H9 (cell line): Measurements from ENCODE around the gene BPIFB1. TPM values are rescaled to one million over a fixed set of nuclear protein-coding genes. Genes with fewer than 3 reads are reported as not detected.

Source experiments
- DNase-seq: peaks from one replicate; pipeline ENCODE4 v3.0.0-alpha.2; 2017
- H2AFZ ChIP-seq: one replicate; pipeline ENCODE4 v1.6.1; 2013; ENCODE audit warnings: mild to moderate bottlenecking, low read length, control low read depth, moderate library complexity
- H2AK5ac ChIP-seq: 2 replicates; pipeline ENCODE4 v1.6.1; 2013; ENCODE audit warnings: low read length, control low read depth, mixed read lengths; ENCODE audit not compliant: insufficient read length
- H2BK120ac ChIP-seq: one replicate; pipeline ENCODE4 v1.6.1; 2013; ENCODE audit warnings: low read depth, mild to moderate bottlenecking, low read length, control low read depth, inconsistent platforms; ENCODE audit not compliant: poor library complexity, severe bottlenecking
- H2BK12ac ChIP-seq: 2 replicates; pipeline ENCODE4 v1.6.1; 2013; ENCODE audit warnings: low read length, control low read depth, mixed read lengths, low read depth; ENCODE audit not compliant: insufficient read length
- H2BK15ac ChIP-seq: 2 replicates; pipeline ENCODE4 v1.6.1; 2013; ENCODE audit warnings: low read depth, low read length, control low read depth
- H2BK20ac ChIP-seq: one replicate; pipeline ENCODE4 v1.6.1; 2013; ENCODE audit warnings: low read depth, mild to moderate bottlenecking, low read length, control low read depth, inconsistent platforms; ENCODE audit not compliant: poor library complexity, severe bottlenecking
- H2BK5ac ChIP-seq: 2 replicates; pipeline ENCODE4 v1.6.1; 2013; ENCODE audit warnings: low read length, control low read depth, mixed read lengths; ENCODE audit not compliant: insufficient read length
- H3K14ac ChIP-seq: 2 replicates; pipeline ENCODE4 v1.6.1; 2013; ENCODE audit warnings: low read length, control low read depth; ENCODE audit not compliant: insufficient read depth
- H3K18ac ChIP-seq: 2 replicates; pipeline ENCODE4 v1.6.1; 2013; ENCODE audit warnings: low read depth, mild to moderate bottlenecking, mixed read lengths, low read length, control low read depth; ENCODE audit not compliant: insufficient read length
- H3K23ac ChIP-seq: 2 replicates; pipeline ENCODE4 v1.6.1; 2013; ENCODE audit warnings: low read length, control low read depth, mixed read lengths, low read depth; ENCODE audit not compliant: insufficient read length
- H3K23me2 ChIP-seq: 2 replicates; pipeline ENCODE4 v1.6.1; 2013; ENCODE audit warnings: low read depth, mild to moderate bottlenecking, mixed read lengths, low read length, control low read depth; ENCODE audit not compliant: insufficient read length, poor library complexity, severe bottlenecking
- H3K27ac ChIP-seq: 2 replicates; pipeline ENCODE4 v1.5.1; 2013; ENCODE audit warnings: low read length, control low read depth, mixed read lengths, low read depth; ENCODE audit not compliant: insufficient read length
- H3K27me3 ChIP-seq: 2 replicates; pipeline ENCODE4 v1.6.1; 2013; ENCODE audit warnings: low read length, control low read depth, inconsistent platforms; ENCODE audit not compliant: insufficient read depth
- H3K4ac ChIP-seq: 2 replicates; pipeline ENCODE4 v1.6.1; 2013; ENCODE audit warnings: low read depth, mild to moderate bottlenecking, control low read depth, inconsistent platforms, low read length, moderate library complexity
- H3K4me1 ChIP-seq: 2 replicates; pipeline ENCODE4 v1.6.1; 2013; ENCODE audit warnings: low read length, control low read depth, inconsistent platforms; ENCODE audit not compliant: insufficient read depth
- H3K4me2 ChIP-seq: 2 replicates; pipeline ENCODE4 v1.6.1; 2013; ENCODE audit warnings: low read length, control low read depth, mixed read lengths; ENCODE audit not compliant: insufficient read length, insufficient read depth
- H3K56ac ChIP-seq: 2 replicates; pipeline ENCODE4 v1.6.1; 2013; ENCODE audit warnings: low read depth, mild to moderate bottlenecking, mixed read lengths, low read length, control low read depth; ENCODE audit not compliant: insufficient read length
- H3K79me1 ChIP-seq: 2 replicates; pipeline ENCODE4 v1.6.1; 2013; ENCODE audit warnings: low read depth, mild to moderate bottlenecking, moderate library complexity, low read length, control low read depth, inconsistent platforms; ENCODE audit not compliant: insufficient read depth, poor library complexity, severe bottlenecking
- H3K79me2 ChIP-seq: 2 replicates; pipeline ENCODE4 v1.6.1; 2013; ENCODE audit warnings: low read length, control low read depth, inconsistent platforms; ENCODE audit not compliant: insufficient read depth
- H3K9ac ChIP-seq: 2 replicates; pipeline ENCODE4 v1.6.1; 2013; ENCODE audit warnings: low read length, control low read depth, mixed read lengths; ENCODE audit not compliant: insufficient read length; ENCODE audit errors: extremely low read depth
- H3K9me3 ChIP-seq: one replicate; pipeline ENCODE4 v1.6.1; 2013; ENCODE audit warnings: low read depth, low read length, inconsistent platforms; ENCODE audit not compliant: control insufficient read depth
- H3T11ph ChIP-seq: one replicate; pipeline ENCODE4 v1.6.1; 2013; ENCODE audit warnings: mild to moderate bottlenecking, low read length, control low read depth, inconsistent platforms
- H4K20me1 ChIP-seq: one replicate; pipeline ENCODE4 v1.6.1; 2013; ENCODE audit not compliant: control insufficient read depth, insufficient read length, insufficient read depth
- H4K5ac ChIP-seq: 2 replicates; pipeline ENCODE4 v1.6.1; 2013; ENCODE audit warnings: low read depth, mild to moderate bottlenecking, mixed read lengths, low read length, control low read depth; ENCODE audit not compliant: insufficient read length
- H4K8ac ChIP-seq: replicated peaks from 2 replicates; pipeline ENCODE4 v1.6.1; 2013; ENCODE audit warnings: low read length, control low read depth, mixed read lengths, low read depth; ENCODE audit not compliant: insufficient read length
- H4K91ac ChIP-seq: 2 replicates; pipeline ENCODE4 v1.6.1; 2013; ENCODE audit warnings: low read depth, mild to moderate bottlenecking, moderate library complexity, mixed read lengths, low read length, control low read depth; ENCODE audit not compliant: insufficient read length
- H3K27ac Mint-ChIP-seq, 3 experiments: 2 replicates in 2 of 3; 3 replicates in 1 of 3; pipeline ENCODE4 v1.8.0; 2020 to 2021; ENCODE audit warnings: mixed read lengths in 3 of 3, mild to moderate bottlenecking in 1 of 3, moderate library complexity in 1 of 3
- H3K27me3 Mint-ChIP-seq: 2 replicates; pipeline ENCODE4 v1.8.0; 2021; ENCODE audit warnings: low read depth, mild to moderate bottlenecking, moderate library complexity, mixed read lengths
- H3K36me3 Mint-ChIP-seq, 3 experiments: 2 replicates in 2 of 3; 3 replicates in 1 of 3; pipeline ENCODE4 v1.8.0; 2020 to 2021; ENCODE audit warnings: low read depth in 3 of 3, mixed read lengths in 3 of 3; ENCODE audit not compliant: insufficient read depth in 1 of 3
- H3K4me1 Mint-ChIP-seq, 2 experiments: 2 replicates each; pipeline ENCODE4 v1.8.0; 2020; ENCODE audit warnings: mixed read lengths in 2 of 2
- H3K4me3 Mint-ChIP-seq, 2 experiments: 2 replicates in 1 of 2; 3 replicates in 1 of 2; pipeline ENCODE4 v1.8.0; 2020 to 2021; ENCODE audit warnings: mild to moderate bottlenecking in 2 of 2, mixed read lengths in 2 of 2, moderate library complexity in 1 of 2
- H3K9me3 Mint-ChIP-seq, 2 experiments: 2 replicates in 1 of 2; 3 replicates in 1 of 2; pipeline ENCODE4 v1.8.0; 2020; ENCODE audit warnings: mild to moderate bottlenecking in 2 of 2, mixed read lengths in 2 of 2, moderate library complexity in 1 of 2
- WGBS: extraction: QIAGEN DNeasy Blood & Tissue Kit; methylation state at CpG from one replicate; pipeline ENCODE4 v1.1.7; 2013; ENCODE audit warnings: missing lambda C conversion rate, low lambda C conversion rate, mixed read lengths; ENCODE audit not compliant: insufficient read length; ENCODE audit errors: extremely low coverage; 5-methylcytosine and 5-hydroxymethylcytosine counted together
- total RNA-seq: library from RNA; stranded (reverse); gene quantifications from 2 replicates; pipeline ENCODE4 v1.2.1, GENCODE V29; 2021
- TF ChIP-seq, protein P1 (sequence below): fragments of 200-600 bp; sonication (generic); conservative IDR thresholded peaks from 3 replicates; pipeline ENCODE4 v1.8.0; 2021; ENCODE audit warnings: antibody characterized with exemption, mild to moderate bottlenecking

The BPIFB1 gene
- total RNA-seq, 1 experiment from 2014 or later = not detected

- no peak overlapping the region for H3K18ac ChIP-seq
- H3K9me3 ChIP-seq = no peaks in the 10 kb centered on the region
- no peaks in the 10 kb centered on the region for H3K27me3 ChIP-seq
- H3K27ac ChIP-seq = no peak overlapping the region
- H3K4ac ChIP-seq = no peak overlapping the region
- H3K79me2 ChIP-seq = no peaks in the 10 kb centered on the region
- H2BK120ac ChIP-seq = no peak overlapping the region
- Mint-ChIP-seq H3K27me3 (peaks cover 6% of the 10 kb centered on the region), H3K27ac (no peak overlapping the region), H3K36me3 (no peaks in the 10 kb centered on the region; a peak in 1 of 7 replicates), H3K9me3 (no peaks in the 10 kb centered on the region), H3K4me1 (peaks cover 7 to 16% of the 10 kb centered on the region in 2 experiments; a peak in 2 of 4 replicates), H3K4me3 (no peak overlapping the region)
- no peaks in the 10 kb centered on the region for H3K79me1 ChIP-seq
- no peaks in the 10 kb centered on the region for H4K20me1 ChIP-seq
- H4K8ac ChIP-seq = no peak overlapping the region
- TF ChIP-seq, protein P1, sequence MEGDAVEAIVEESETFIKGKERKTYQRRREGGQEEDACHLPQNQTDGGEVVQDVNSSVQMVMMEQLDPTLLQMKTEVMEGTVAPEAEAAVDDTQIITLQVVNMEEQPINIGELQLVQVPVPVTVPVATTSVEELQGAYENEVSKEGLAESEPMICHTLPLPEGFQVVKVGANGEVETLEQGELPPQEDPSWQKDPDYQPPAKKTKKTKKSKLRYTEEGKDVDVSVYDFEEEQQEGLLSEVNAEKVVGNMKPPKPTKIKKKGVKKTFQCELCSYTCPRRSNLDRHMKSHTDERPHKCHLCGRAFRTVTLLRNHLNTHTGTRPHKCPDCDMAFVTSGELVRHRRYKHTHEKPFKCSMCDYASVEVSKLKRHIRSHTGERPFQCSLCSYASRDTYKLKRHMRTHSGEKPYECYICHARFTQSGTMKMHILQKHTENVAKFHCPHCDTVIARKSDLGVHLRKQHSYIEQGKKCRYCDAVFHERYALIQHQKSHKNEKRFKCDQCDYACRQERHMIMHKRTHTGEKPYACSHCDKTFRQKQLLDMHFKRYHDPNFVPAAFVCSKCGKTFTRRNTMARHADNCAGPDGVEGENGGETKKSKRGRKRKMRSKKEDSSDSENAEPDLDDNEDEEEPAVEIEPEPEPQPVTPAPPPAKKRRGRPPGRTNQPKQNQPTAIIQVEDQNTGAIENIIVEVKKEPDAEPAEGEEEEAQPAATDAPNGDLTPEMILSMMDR = no peak
- H2AFZ ChIP-seq = no peak overlapping the region
- no peak overlapping the region for H2BK12ac ChIP-seq
- no peak overlapping the region for H4K91ac ChIP-seq
- H3K14ac ChIP-seq = no peak overlapping the region; the same call in 1 of the 2 replicates
- H3K23me2 ChIP-seq = no peaks in the 10 kb centered on the region
- H2BK5ac ChIP-seq = no peak overlapping the region
- WGBS = no CpG with 5 or more reads among the region's 23 CpGs
- H3K9ac ChIP-seq = no peak overlapping the region
- H3K23ac ChIP-seq = no peak overlapping the region
- H2AK5ac ChIP-seq = no peak overlapping the region
- no peak overlapping the region for H3T11ph ChIP-seq
- no peak overlapping the region for H4K5ac ChIP-seq
- no peak overlapping the region for H2BK15ac ChIP-seq
- no peak overlapping the region for H3K4me2 ChIP-seq
- DNase-seq = no peak
- no peaks in the 10 kb centered on the region for H3K4me1 ChIP-seq
- H2BK20ac ChIP-seq = no peak overlapping the region
- no peak overlapping the region for H3K56ac ChIP-seq
These were observed 45.4 kb downstream of the BPIFB1 start for GRCh38 chr20:33328157-33329137.
